CD4-positive, alpha-beta T cell treated with Interleukin-17A for 1 hour (primary cell): ENCODE results near the gene PDXK.
A peak's percentile ranks its signal among the peaks of the same experiment; 100 is the strongest.

Experiments
- DNase-seq: peaks from one replicate; pipeline ENCODE4 v3.0.0-alpha.2; 2020

PDXK gene

DNA sequence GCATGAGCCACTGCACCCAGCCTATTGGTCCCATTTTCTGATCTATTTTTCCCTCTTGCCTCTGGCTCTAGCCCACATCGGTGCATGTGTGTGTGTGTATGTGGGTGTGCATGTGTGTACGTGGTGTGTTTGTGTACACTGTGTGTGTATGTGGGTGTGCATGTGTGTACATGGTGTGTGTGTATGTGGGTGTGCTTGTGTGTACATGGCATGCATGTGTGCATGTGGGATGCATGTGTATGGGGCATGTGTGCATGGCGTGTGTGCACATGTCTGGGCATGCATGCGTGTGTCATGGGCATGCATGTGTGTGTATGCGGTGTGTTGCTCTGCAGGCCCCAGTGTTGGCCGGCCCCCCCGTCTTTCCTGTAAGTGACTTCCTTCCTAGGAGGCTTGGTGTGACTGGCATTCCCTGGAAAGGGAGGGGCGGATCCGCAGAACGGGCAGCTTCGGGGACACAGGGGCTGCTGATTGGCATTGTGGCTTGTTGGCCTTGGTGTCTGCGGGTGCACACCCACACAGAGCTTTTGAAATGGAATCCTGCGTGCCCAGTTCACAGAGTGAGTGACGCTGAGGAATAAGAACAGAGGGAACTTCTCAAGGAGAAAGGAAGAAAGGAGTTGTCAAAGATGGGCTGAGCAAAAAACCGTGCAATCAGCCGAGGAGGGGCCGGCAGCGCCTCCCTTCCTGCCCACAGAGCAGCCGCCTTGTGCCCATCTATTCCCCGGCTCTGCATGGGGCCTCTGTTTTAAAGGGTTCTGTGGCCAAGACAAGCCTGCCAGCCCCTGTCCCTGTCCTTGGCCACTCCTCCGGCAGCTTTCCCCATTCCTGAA lies 8.0 kb downstream of the PDXK start:
- DNase-seq, result no peak

- DNase-seq, result no peak
These were observed 8.7 kb downstream of the PDXK start for GRCh38 chr21:43727519-43728153.

GRCh38 chr21:43728154-43728466 lies 9.2 kb downstream of the PDXK start:
- DNase-seq, result no peak

DNA sequence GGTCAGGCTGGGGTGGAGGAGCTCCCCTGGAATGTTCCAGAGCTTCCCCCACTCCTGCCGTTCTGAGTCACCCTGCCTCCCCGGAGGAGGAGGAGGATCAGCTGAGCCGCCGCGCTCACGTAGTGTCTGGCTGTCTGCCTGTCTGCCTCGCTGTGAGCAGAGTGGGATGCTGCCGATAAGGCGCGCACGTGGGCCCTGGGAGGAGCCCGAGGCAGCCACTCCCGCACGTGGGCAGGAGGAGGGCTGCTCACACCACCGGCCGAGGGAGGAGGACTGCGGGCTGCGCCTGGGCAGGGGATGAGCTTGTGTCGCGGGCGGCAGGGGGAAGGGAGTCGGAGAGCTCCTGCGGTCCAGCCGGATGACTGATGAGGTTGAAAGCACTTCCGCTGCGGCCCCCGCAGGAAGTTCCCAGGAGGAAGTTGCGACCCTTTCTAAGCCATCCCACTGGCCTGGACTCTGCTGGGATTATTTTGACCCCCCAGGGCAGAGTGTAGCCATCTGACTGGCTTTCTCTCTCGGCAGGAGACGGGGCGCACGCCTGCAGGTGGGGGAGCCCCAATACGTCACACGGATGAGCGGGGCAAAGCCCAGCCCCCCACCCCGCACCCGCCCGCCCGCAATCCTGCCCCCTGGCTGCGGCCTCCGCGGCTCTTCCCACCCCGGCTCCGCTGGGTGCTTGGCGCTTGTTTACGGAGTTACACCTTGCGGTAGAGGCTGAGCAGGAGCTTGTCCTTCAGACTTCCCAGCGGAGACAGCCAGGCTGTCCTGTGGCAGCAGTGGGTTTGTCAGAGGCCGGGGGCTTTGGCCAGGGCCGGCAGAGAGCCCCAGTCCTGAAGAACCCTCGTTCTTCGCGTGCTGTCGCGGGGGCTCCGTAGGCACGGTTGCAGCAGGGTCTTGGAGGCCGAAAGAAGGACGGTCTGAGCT lies 9.8 kb downstream of the PDXK start:
- peak; percentile 86 for DNase-seq

DNA sequence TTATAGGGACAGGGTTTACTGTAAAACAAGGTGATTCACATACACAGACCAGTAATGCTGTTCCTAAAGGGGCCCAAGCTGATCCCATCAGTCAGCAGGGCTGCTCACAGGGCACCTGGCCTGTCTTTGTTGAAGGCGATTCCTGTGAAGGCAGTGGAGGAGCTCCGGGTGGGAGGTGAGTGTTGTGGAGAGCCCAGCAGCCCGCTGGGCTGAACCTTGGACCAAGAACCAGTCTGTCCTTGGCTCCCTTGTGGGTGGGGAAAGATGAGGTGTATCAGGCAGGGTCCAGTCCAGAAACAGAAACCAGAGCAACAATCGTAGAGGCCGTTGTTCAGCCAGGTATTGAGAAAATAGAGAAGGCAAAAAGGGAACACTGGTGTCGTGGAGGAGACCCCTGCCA lies 12.5 kb downstream of the PDXK start:
- DNase-seq, result no peak

DNA sequence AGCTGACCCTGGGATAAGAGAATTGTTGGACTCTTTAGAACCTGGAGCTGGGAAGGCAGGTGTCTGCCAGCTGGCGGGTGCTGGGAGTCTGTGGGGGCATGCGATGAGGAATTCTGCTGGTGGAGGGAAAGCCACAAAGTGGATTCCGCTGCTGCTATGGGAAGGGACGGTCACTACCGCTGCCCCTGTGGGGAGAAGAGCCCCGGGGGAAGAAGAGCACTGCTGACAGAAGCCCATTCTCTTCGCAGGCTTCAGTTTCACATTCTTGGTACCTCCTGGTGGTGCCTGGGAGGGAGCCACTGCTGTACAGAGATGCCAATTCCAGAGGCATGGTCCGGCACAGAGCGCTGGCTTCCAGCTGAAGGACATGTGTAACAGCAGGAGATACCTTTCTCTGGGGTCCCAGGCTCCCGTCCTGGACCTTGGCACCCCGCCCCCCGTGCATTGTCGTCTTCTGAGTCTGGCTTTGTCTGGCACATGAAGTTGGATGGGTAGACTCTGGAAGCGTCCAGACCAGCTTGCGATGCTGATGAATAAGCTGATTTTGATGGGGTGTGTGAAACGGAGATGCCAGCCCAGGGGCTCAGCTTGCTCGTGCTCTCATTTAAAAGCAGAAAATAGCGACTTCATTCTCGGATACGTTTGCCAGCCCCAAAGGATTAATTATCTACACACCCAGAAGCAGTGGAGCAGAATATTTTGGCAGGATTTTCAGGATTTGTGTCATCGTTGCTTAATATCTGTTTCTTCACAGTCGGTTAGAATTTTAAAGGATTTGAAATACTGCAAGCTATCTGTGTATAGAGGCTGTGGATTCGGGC lies 13.2 kb downstream of the PDXK start:
- DNase-seq, result no peak

GRCh38 chr21:43733060-43733459 lies 14.1 kb downstream of the PDXK start:
- no peak for DNase-seq

DNA sequence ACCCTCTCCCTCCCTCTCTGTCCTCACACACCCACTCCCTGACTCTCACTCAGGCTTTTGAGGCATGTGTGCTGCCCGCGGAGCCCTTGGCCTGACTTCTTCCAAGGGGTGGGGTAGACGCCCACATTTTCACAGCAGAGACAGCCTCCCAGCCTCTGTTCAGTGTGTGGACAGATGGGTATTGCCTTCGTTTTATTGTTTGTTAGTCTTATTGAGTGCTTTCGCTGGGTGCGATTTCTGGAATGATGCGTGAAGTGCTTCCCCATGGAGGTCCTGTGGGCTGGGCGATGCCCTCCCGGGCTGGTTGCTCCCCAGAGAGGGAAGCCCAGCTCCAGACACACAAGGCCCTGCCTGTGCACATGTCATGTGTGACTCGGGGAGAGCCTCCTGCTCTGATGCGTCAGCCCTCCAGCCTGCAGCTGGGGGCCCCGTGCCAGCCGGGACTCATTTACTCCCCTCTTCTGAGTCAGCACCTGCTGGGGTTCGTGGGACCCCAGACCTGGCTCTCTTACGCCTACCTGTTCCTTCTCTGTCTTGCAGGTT lies 14.7 kb downstream of the PDXK start:
- no peak for DNase-seq

- DNase-seq, result no peak
These were observed 15.4 kb downstream of the PDXK start for GRCh38 chr21:43734131-43734927.

DNA sequence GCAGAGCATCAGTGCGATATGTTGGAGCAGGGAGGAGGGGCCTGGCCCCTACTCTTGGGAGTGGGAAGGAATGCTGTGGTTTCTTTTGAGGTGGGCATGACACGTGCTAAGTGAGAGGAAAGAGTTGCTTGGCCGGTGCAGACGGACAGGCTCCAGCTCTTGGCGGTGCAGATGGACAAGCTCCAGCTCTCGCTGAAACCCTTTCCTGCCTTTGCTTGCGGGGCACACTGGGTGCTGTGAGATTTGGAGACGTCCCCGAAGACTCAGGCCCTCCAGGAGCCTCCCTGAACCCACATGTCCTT lies 15.9 kb downstream of the PDXK start:
- DNase-seq, result no peak

- no peak for DNase-seq
These were observed 16.5 kb downstream of the PDXK start for GRCh38 chr21:43735236-43736091.

DNA sequence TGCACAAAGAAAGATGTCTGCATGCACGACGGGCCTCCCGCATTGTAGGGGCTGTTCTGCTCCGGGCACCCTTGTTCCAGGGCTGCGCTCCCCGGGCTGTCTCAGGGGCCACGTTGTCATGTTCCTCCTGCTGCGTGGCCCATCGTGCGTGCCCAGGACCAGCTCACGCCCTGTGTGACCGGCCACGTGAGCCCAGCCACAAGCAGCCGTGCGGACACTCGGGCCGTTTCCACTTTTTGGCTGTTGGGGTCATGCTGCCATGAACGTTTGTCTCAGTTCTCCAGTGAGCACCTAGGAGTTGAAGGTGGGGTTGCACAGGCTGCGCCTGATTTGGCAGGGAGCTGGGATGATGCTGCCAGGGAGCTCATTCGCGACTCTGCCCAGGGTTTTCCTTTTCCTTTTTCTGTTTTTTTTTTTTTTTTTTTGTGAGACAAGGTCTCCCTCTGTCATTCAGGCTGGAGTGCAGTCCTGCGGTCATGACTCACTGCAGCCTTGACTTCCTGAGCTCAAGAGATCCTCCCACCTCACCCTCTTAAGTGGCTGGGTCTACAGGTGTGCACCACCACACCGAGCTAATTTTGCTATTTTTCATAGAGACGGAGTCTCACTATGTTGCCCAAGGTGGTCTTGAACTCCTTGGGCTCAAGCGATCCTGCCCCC lies 17.4 kb downstream of the PDXK start:
- no peak for DNase-seq

- DNase-seq, result no peak
These were observed 18.4 kb downstream of the PDXK start for GRCh38 chr21:43737158-43737950.

GRCh38 chr21:43739621-43740435 lies 20.9 kb downstream of the PDXK start:
- no peak for DNase-seq

DNA sequence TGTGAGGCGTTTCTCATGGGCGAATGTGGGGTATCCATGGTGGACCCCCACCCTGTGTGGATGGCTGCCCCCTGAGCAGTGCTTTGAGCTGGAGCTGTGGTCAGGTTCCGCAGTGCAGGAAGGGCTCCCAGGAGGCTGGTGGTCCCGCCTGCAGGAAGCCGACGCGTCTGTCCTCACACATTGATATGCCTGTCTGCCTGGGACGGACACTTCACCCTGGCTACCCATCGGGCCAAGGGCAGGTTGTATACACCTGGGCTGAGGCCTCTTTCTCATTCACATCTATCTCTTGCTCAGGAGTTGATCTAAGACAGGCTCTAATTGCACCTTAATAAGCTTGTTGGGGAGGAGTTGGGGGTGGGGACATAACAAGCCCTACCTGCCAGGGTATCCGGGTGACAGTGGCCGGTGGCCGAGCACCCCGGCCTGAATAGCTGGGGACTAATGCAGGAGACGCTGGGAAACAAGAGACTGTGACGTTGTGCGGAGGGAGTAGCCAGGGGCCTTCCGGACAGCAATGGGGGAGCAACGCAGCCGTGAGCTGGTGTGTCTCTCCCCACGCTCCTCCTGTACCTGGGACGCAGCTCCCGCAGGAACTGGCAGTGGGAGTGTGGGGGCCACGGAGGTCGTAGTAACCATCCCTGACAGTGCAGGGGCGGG lies 21.7 kb downstream of the PDXK start:
- DNase-seq, result no peak

DNA sequence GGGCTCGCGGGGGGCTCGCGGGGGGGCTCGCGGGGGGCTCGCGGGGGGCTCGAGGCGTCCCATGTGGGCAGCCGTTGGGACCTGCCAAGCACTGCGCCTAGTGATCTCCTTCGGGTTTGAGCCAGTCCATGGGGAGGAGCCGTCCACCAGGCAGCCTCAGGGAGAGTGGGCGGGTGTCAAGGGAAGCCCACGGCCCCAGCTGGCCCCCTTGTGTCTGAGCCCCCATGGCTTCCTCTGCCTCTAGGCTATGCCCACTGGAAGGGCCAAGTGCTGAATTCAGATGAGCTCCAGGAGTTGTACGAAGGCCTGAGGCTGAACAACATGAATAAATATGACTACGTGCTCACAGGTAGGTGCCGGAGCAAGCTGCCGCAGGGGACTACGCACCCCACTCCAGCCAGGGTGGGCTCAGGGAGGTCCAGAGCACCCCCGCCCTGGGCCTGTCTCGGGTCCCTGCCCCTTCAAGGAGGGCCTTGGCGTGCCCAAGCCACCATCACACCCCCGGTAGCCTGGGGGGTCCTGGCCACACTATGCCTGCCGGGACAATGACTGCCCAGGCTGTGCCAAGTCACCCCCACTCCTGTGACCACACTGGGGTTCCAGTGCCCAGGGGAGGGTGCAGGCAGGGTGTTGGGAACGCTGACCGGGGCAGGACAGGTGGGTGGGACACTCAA lies 22.6 kb downstream of the PDXK start:
- DNase-seq, result no peak

DNA sequence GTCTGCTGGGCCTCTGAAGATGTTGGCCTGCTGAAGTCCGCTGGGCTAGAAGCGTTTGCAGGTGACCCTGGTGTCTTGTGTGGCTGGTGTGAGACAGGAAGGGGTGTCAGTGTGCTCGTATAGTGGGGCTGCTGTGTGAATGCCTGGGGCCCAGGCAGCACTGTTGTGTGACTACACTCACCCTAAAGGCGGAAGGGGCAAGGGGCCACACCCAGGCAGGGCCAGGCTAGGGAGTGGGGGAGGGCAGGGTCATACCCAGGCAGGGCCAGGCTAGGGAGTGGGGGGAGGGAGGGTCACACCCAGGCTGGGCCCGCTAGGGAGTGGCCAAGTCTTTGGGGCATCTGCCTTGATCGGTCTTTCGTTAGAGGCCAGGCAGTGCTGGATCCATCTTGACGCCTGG lies 25.0 kb downstream of the PDXK start:
- no peak for DNase-seq
